SH-SY5Y (cell line): ENCODE results near the gene RPL19.

Experiments
- GATA2 ChIP-seq: IDR thresholded peaks from 2 replicates; pipeline ENCODE4 v1.6.1; 2011; ENCODE audit warnings: mild to moderate bottlenecking, low read depth, low read length
- GATA3 ChIP-seq: IDR thresholded peaks from 2 replicates; pipeline ENCODE4 v1.6.1; 2011; ENCODE audit warnings: low read depth, mild to moderate bottlenecking, low read length, moderate library complexity

GRCh38 chr17:39208136-39208535 lies 8.1 kb downstream of the RPL19 start:
- no peak for TF ChIP-seq GATA2
- TF ChIP-seq GATA3, result no peak
